ENCODE measurements around the gene PRRC2B.
"Not testable (repeated sequence)": the region's sequence is repeated elsewhere in the genome, so short reads cannot be mapped to it uniquely, and the experiment has no call there.

Gene PRRC2B

GRCh38 chr9:131470581-131470991 lies 76.7 kb downstream of the PRRC2B start:
- DNase-seq (ENCODE audit: low read depth, low spot score), result no peak

- not testable (repeated sequence) for DNase-seq (ENCODE audit: low read depth, low spot score)
Observed at GRCh38 chr9:131472085-131472484, 78.2 kb downstream of the PRRC2B start.

- no peak for DNase-seq (ENCODE audit: low read depth, low spot score)
Observed at GRCh38 chr9:131473198-131473885, 79.5 kb downstream of the PRRC2B start.

GRCh38 chr9:131473891-131474290 lies 80.0 kb downstream of the PRRC2B start:
- no peak for DNase-seq (ENCODE audit: low read depth, low spot score)

GRCh38 chr9:131474711-131475110 lies 80.8 kb downstream of the PRRC2B start:
- DNase-seq (ENCODE audit: low read depth, low spot score), result no peak

DNA sequence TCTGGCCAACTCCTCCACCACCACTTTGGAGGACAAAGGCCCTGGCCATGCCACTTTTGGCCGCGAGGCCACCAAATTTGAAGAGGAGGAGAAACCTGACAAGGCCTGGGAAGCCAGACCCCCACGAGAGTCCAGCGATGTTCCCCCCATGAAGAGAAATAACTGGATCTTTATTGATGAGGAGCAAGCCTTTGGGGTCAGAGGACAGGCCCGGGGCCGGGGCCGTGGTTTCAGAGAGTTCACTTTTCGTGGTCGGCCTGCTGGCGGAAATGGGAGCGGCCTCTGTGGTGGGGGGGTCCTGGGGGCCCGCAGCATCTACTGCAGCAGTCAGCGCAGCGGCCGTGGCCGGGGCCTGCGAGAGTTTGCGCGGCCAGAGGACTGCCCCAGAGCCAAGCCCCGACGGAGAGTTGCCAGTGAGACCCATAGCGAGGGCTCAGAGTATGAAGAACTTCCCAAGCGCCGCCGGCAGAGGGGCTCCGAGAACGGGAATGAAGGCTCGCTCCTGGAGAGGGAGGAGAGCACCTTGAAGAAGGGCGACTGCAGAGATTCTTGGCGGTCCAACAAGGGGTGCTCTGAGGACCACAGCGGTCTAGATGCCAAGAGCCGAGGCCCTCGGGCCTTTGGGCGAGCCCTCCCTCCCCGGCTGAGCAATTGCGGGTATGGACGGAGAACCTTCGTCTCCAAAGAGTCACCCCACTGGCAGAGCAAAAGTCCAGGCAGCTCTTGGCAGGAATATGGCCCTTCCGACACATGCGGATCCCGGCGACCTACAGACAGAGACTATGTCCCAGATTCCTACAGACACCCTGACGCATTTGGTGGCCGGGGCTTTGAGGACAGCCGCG lies 81.4 kb downstream of the PRRC2B start:
- DNase-seq (ENCODE audit: low read depth, low spot score), result no peak

DNA sequence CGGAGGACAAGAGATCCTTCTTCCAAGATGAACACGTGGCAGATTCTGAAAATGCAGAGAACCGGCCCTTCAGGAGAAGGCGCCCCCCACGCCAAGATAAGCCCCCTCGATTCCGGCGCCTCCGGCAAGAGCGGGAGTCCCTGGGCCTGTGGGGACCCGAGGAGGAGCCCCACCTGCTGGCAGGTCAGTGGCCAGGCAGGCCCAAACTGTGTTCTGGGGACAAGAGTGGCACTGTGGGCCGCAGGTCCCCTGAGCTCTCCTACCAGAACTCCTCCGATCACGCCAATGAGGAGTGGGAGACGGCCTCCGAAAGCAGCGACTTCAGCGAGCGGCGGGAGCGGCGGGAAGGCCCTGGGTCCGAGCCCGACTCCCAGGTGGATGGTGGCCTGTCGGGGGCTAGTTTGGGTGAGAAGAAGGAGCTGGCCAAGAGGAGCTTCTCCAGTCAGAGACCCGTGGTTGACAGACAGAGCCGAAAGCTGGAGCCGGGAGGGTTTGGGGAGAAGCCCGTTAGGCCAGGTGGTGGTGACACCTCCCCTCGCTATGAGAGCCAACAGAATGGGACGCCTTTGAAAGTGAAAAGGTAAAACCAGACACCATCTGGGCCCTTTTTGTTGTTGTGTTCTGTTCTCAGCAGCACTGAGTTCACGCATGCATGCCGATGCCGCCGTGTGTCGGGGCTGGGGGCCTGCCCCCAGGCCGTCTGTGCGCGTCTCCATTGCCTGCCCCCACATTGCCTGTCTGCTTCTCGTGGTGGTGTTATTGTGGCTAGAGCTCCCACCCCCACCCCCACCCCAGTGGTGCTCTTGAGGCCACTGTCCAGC lies 82.3 kb downstream of the PRRC2B start:
- DNase-seq (ENCODE audit: low read depth, low spot score), result no peak

- no peak for DNase-seq (ENCODE audit: low read depth, low spot score)
Observed at GRCh38 chr9:131476777-131477345, 83.0 kb downstream of the PRRC2B start.

- no peak for DNase-seq (ENCODE audit: low read depth, low spot score)
Observed at GRCh38 chr9:131477367-131477766, 83.5 kb downstream of the PRRC2B start.

DNA sequence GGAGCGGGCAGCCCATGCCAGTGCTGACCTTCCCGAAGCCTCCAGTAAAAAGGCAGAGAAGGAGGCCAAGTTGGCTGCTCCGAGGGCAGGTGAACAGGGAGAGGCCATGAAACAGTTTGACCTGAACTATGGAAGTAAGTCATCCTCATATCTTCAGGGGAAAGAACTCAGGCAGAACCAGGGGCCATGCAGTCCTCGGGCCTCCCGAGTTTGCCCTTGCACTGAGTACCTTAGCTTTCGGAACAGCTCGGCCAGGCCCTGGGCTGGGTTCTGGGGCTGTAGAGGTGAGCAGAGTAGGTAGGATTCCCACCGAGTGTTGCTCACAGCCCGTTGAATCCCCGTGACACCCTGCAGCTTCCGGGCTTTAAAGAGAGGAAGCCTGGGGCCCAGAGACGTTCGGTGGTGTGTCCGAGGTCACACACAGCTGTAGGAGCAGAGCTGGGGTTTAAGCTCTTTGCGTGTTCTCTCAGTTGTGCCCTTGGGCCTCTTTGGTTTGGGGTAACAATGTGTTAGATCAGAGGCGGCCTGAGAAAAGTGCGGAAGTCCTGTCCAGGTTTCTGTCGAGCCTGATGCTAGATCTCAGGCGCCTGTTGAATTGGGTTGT lies 84.0 kb downstream of the PRRC2B start:
- DNase-seq (ENCODE audit: low read depth, low spot score), result no peak

DNA sequence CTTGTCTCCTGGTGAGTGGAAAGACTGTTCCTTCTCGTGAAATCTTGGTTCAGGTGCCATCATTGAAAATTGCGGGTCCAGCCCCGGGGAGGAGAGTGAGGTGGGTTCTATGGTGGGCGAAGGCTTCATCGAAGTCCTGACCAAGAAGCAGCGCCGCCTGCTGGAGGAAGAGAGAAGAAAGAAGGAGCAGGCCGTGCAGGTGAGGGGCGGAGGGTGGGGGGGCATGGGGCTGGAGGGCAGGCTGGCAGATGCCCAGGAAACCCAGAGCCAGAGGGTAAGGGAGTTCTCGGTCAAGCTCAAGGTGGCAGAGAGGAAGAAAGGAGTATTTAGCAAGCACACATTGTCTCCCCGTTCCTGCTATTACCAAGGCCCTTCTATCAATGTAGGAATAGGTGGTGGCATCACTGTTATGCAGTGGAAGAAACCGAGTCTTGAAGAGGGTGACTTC lies 84.6 kb downstream of the PRRC2B start:
- DNase-seq (ENCODE audit: low read depth, low spot score), result no peak

DNA sequence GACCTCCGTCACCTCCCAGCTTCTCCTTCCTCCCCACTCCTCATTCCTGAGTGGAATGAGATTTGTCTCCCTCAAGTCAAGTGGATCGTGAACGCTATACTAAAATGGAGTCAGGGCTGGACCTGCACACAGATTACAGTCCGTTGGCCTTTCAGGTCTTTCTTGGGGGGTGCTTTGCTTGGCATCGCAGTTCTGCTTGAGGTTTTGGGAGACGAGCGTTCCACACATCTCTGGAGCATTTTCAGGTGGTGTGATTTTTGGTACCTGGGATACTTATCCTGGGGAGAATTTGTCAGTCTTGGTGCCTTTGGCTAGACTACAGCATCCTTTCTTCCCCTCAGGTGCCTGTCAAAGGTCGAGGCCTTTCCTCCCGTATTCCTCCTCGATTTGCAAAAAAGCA lies 85.0 kb downstream of the PRRC2B start:
- no peak for DNase-seq (ENCODE audit: low read depth, low spot score)

GRCh38 chr9:131480258-131480657 lies 86.4 kb downstream of the PRRC2B start:
- no peak for DNase-seq (ENCODE audit: low read depth, low spot score)

GRCh38 chr9:131481441-131482342 lies 87.8 kb downstream of the PRRC2B start:
- no peak for DNase-seq (ENCODE audit: low read depth, low spot score)

GRCh38 chr9:131482343-131483006 lies 88.6 kb downstream of the PRRC2B start:
- no peak for DNase-seq (ENCODE audit: low read depth, low spot score)

DNA sequence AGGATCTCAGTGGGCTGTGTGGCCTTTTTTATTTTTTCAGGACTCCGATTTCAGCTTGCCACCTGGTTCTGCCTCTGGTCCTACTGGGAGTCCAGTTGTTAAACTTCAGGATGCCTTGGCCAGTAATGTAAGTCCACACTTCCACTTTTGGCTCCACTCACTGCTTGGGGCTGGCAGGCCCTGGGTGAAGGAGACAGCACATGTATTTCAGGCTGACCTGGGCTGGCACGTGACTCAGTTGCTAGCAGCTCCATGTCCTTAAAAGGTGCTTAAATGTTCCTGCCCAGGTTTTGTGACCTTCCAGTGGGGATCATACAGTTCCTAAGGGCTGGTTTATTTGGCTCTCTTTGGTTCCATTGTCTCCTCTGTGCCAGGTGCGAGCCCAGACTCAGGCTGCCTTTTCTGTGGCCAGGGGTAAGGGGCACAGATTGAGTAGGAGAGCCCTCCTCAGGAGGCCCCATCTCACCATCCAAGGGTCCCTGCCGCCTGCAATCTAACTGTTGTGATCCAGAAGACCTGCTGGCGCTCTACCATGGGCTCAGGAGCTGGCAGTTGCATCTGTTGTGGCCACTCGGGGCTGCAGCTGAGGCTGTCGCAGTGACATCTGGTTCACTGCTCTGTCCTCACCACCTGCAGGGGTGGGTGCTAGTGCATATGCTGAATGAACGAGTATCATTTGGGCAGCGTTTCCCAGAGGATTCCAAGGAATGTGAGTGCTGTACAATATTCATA lies 89.6 kb downstream of the PRRC2B start:
- DNase-seq (ENCODE audit: low read depth, low spot score), result no peak

DNA sequence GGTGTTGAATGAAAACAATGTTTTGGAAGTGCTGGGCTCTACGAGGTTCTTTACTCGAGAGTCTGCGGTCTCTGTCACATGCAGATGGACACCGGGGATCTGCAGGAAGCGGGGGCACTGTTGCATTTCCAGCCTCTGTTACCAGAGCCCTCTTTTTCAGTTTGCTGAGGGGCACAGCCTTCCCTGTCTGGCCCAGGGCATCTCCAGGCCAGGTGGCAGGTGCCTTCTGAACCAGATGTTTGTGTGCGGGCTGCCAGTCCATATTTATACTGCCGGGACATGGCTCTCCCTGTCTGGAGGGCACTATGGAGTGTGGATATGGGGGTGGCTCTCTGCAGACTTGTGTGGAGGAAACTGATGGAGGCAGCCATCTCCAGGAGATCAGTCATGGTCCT lies 90.2 kb downstream of the PRRC2B start:
- no peak for DNase-seq (ENCODE audit: low read depth, low spot score)

DNA sequence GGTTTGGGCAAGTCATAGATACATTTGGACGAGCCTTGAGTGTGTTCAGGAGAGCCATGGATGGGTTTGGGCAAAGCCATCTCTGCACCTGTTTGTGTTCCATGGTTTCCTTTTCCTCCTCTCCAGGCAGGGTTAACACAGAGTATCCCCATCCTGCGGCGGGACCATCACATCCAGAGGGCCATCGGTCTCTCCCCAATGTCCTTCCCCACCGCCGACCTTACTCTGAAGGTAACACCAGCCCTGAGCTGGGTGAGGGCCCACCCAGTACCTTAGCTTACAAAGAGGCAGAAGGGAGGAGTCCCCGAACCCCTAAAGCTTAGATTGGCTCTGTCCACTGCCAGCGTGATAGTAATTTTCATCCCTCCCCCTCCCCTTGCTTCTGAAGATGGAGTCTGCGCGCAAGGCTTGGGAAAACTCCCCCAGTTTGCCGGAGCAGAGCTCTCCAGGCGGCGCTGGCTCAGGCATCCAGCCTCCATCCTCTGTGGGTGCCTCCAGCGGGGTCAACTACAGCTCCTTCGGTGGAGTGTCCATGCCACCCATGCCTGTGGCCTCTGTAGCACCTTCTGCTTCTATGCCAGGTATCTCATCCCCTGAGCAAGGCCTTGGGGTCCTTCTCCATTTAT lies 90.8 kb downstream of the PRRC2B start:
- DNase-seq (ENCODE audit: low read depth, low spot score), result no peak

DNA sequence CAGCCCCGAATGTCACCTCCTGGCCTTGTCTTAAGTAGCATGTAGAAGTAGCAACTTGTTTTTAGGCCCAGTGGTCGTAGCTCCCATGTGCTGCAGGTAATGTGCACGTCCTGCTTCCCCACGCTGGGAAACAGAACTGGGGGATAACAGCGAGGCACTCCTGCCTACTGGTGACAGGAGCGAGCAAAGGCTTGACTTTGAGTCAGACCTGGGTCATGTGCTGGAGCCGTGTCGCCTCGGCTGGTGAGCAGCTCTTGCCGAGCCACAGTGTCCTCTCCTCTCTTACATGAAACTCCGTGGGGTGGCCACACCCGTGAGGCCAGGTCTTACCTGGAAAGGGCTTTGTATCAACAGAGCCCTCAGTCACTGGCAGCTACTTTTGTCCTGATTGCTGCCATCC lies 91.3 kb downstream of the PRRC2B start:
- DNase-seq (ENCODE audit: low read depth, low spot score), result no peak
